ENCODE results near the gene TMEM26. TPM values are rescaled to one million over a fixed set of nuclear protein-coding genes. Genes with fewer than 3 reads are reported as not detected.

TMEM26 gene
- total and polyA plus RNA-seq, 2 of the 8 experiments (the other 6 are each of a cell fraction or from before 2014, with no cell fraction given) = 1.6 to 2.8 TPM

- Histone ChIP-seq H3K14ac (ENCODE audit: insufficient read length) (no peak overlapping the region), H2AK5ac (ENCODE audit: low read depth, low read length) (no peak overlapping the region), H3K18ac (ENCODE audit: extremely low read depth, low read length) (no peak overlapping the region), H4K8ac (ENCODE audit: extremely low read depth, insufficient read depth, low read length) (no peak overlapping the region), H3K56ac (replicated peaks; ENCODE audit: insufficient read length, low read depth, low read length) (no peak overlapping the region), H3K79me1 (ENCODE audit: low read depth, low read length) (no peaks in the 10 kb centered on the region), H2BK20ac (ENCODE audit: low read length) (no peak overlapping the region), H4K20me1 (replicated peaks in 1 of 2; ENCODE audit: control insufficient read depth in 1 of 2, insufficient read depth in 2 of 2, low read length in 2 of 2) (no peaks in the 10 kb centered on the region), H3K23me2 (ENCODE audit: low read depth, low read length) (no peaks in the 10 kb centered on the region), H2BK5ac (ENCODE audit: low read depth, low read length) (no peak overlapping the region), H3K27ac (ENCODE audit: low read depth, low read length) (no peak overlapping the region), H3K9ac (replicated peaks in 1 of 4; ENCODE audit: extremely low read depth in 1 of 4, low read depth in 3 of 4, low read length in 3 of 4) (no peak overlapping the region), H3K9me3 (ENCODE audit: insufficient read depth in 2 of 2, low read depth in 1 of 2, low read length in 1 of 2) (peaks cover 6 to 11% of the 10 kb centered on the region in 2 experiments; a peak in 1 of 4 replicates), H2BK15ac (ENCODE audit: low read length) (no peak overlapping the region), H3K79me2 (ENCODE audit: control insufficient read depth in 1 of 2, insufficient read depth in 2 of 2, low read length in 2 of 2) (no peaks in the 10 kb centered on the region), H4K91ac (replicated peaks; ENCODE audit: insufficient read length, low read length) (no peak overlapping the region), H3K36me3 (ENCODE audit: control insufficient read depth in 2 of 4, insufficient read depth in 4 of 4, low read length in 3 of 4) (no peaks in the 10 kb centered on the region), H3K4me2 (ENCODE audit: insufficient read depth in 1 of 2, low read depth in 2 of 2, low read length in 2 of 2) (no peak overlapping the region), H2BK12ac (ENCODE audit: low read depth, low read length) (no peak overlapping the region), H3K4ac (replicated peaks; ENCODE audit: insufficient read length, low read depth, low read length) (no peak overlapping the region), H2AFZ (ENCODE audit: low read length) (no peak overlapping the region), H3K4me3 (ENCODE audit: extremely low read depth in 1 of 4, insufficient read depth in 2 of 4, low read depth in 3 of 4, low read length in 4 of 4) (no peak overlapping the region), H3K23ac (ENCODE audit: insufficient read length) (no peak overlapping the region), H3K27me3 (replicated peaks in 1 of 4; ENCODE audit: control insufficient read depth in 3 of 4, extremely low read depth in 1 of 4, insufficient read depth in 3 of 4, low read length in 3 of 4) (no peaks in the 10 kb centered on the region), H3K4me1 (replicated peaks in 1 of 4; ENCODE audit: control insufficient read depth in 3 of 4, insufficient read depth in 4 of 4, low read length in 3 of 4) (no peaks in the 10 kb centered on the region), H4K5ac (ENCODE audit: insufficient read length, low read depth, low read length) (no peak overlapping the region), H2BK120ac (replicated peaks; ENCODE audit: low read depth, low read length) (no peak overlapping the region)
- DNase-seq (ENCODE audit: low read depth in 1 of 2, low spot score in 2 of 2) (no peak), FAIRE-seq (no peak)
- WGBS, 2 experiments (ENCODE audit: extremely low coverage in 1 of 2, insufficient coverage in 1 of 2, insufficient read length in 1 of 2, insufficient replicate concordance in 2 of 2, low coverage in 1 of 2, low lambda C conversion rate in 2 of 2, missing lambda C conversion rate in 1 of 2) = 90% methylated on average over 7 of the region's 7 CpGs; no CpG with 5 or more reads in 1 of the 2 experiments
- TF ChIP-seq GABPA (IDR thresholded peaks at IDR 0.05; ENCODE audit: borderline replicate concordance, insufficient read depth, low read length) = no peak
- TF ChIP-seq POU5F1 (IDR thresholded peaks at IDR 0.05; ENCODE audit: low read depth, low read length) = no peak
- TF ChIP-seq MAX (IDR thresholded peaks at IDR 0.05) = no peak
- no peak for TF ChIP-seq CBX5 (IDR thresholded peaks at IDR 0.05; ENCODE audit: low read depth, low read length)
- TF ChIP-seq SP4 (IDR thresholded peaks at IDR 0.05; ENCODE audit: low read length) = no peak
- CTCF ChIA-PET (ENCODE audit: partially characterized antibody) = interaction anchor here (1.3 kb wide), 1 partner anchor 22 kb away, joined by 3 read pairs; no protein-coding TSS in a partner anchor
- POLR2A ChIA-PET (ENCODE audit: partially characterized antibody) = no interaction called here
Observed at GRCh38 chr10:61378865-61379264, 74.3 kb downstream of the TMEM26 start.
